Endothelial cell of umbilical vein (primary cell): Measurements from ENCODE around the gene ZNFX1. TPM values are rescaled to one million over a fixed set of nuclear protein-coding genes. Genes with fewer than 3 reads are reported as not detected.

Source experiments
- BruUV-seq: library from RNA; stranded (reverse); fragments of 400-500 nt; replicated peaks from 2 replicates; lab custom pipeline; 2021; lab: Mats Ljungman, UMichigan
- CTCF ChIA-PET: fragments of 300-600, 350-600 bp; sonication (Branson Sonifier 250); formaldehyde crosslinking; loops from one replicate; lab custom pipeline; 2021; ENCODE audit warnings: antibody characterized with exemption, inconsistent platforms; lab: Charles Lee
- POLR2A ChIA-PET: fragments of 300-600, 350-600 bp; sonication (Branson Sonifier 250); formaldehyde crosslinking; loops from one replicate; lab custom pipeline; 2021; ENCODE audit warnings: antibody characterized with exemption, inconsistent platforms; lab: Charles Lee
- DNase-seq: peaks from one replicate; pipeline ENCODE4 v3.0.0-alpha.2; 2011; ENCODE audit warnings: low read depth, low spot score
- FAIRE-seq: peaks from 2 replicates; lab custom pipeline; 2011; peaks lifted over from hg19 to GRCh38; lab: Jason Lieb, UNC
- H2AFZ ChIP-seq: 2 replicates; pipeline ENCODE4 v1.6.0; 2012; ENCODE audit warnings: low read depth, low read length, control low read depth, inconsistent platforms
- H3K27ac ChIP-seq: 2 replicates; pipeline ENCODE4 v1.5.1; 2011; ENCODE audit warnings: low read depth, mild to moderate bottlenecking, control low read depth, low read length, moderate library complexity; ENCODE audit not compliant: insufficient read depth
- H3K27me3 ChIP-seq, 2 experiments: 2 replicates each; pipeline versions ENCODE4 v1.6.0 to v1.6.1; 2011; ENCODE audit warnings: low read length in 2 of 2, mixed read lengths in 1 of 2; ENCODE audit not compliant: control insufficient read depth in 2 of 2, insufficient read depth in 2 of 2
- H3K36me3 ChIP-seq, 2 experiments: 2 replicates in 1 of 2; 3 replicates in 1 of 2; pipeline ENCODE4 v1.5.1; 2011; ENCODE audit warnings: low read length in 2 of 2, mild to moderate bottlenecking in 1 of 2, moderate library complexity in 1 of 2; ENCODE audit not compliant: control insufficient read depth in 2 of 2, insufficient read depth in 2 of 2; ENCODE audit errors: extremely low read depth in 1 of 2
- H3K4me1 ChIP-seq: 3 replicates; pipeline ENCODE4 v1.5.1; 2011; ENCODE audit warnings: mild to moderate bottlenecking, low read length; ENCODE audit not compliant: control insufficient read depth, insufficient read depth; ENCODE audit errors: extremely low read depth
- H3K4me2 ChIP-seq: 2 replicates; pipeline ENCODE4 v1.6.1; 2011; ENCODE audit warnings: low read length, control low read depth, mixed read lengths; ENCODE audit not compliant: insufficient read depth
- H3K4me3 ChIP-seq, 3 experiments: fragments of 200-600 bp in 1 of 3; sonication (generic), shearing (Covaris generic) in 1 of 3; replicated peaks in 1 of 3; 2 replicates each; pipeline ENCODE4 v1.5.1; 2011 to 2016; ENCODE audit warnings: control low read depth in 3 of 3, low read length in 3 of 3, mild to moderate bottlenecking in 2 of 3, inconsistent platforms in 1 of 3, low read depth in 1 of 3, moderate library complexity in 1 of 3; ENCODE audit not compliant: insufficient read depth in 1 of 3
- H3K79me2 ChIP-seq: 2 replicates; pipeline ENCODE4 v1.6.0; 2012; ENCODE audit warnings: low read length, inconsistent platforms; ENCODE audit not compliant: control insufficient read depth, insufficient read depth
- H3K9ac ChIP-seq: replicated peaks from 2 replicates; pipeline ENCODE3; 2011; ENCODE audit warnings: low read length, control low read depth; ENCODE audit not compliant: insufficient read depth; ENCODE audit errors: extremely low read depth
- H3K9me1 ChIP-seq: replicated peaks from 3 replicates; pipeline ENCODE4 v1.6.0; 2011; ENCODE audit warnings: mild to moderate bottlenecking, low read length; ENCODE audit not compliant: control insufficient read depth, insufficient read depth; ENCODE audit errors: extremely low read depth
- H3K9me3 ChIP-seq: replicated peaks from 2 replicates; pipeline ENCODE4 v1.5.1; 2012; ENCODE audit warnings: low read length, inconsistent platforms; ENCODE audit not compliant: control insufficient read depth, insufficient read depth
- H4K20me1 ChIP-seq: replicated peaks from 2 replicates; pipeline ENCODE3; 2011; ENCODE audit warnings: mild to moderate bottlenecking, low read length; ENCODE audit not compliant: control insufficient read depth, insufficient read depth; ENCODE audit errors: extremely low read depth
- CTCF ChIP-seq, 2 donors: IDR thresholded peaks; 1 replicate in 1 of 2; 2 replicates in 1 of 2; pipeline ENCODE4 v1.5.1; 2011; ENCODE audit warnings: low read length in 2 of 2, mild to moderate bottlenecking in 2 of 2, moderate library complexity in 2 of 2, control low read depth in 1 of 2, inconsistent platforms in 1 of 2, low read depth in 1 of 2; ENCODE audit not compliant: insufficient read depth in 1 of 2; ENCODE audit errors: extremely low read depth in 1 of 2
- EZH2 ChIP-seq: IDR thresholded peaks from 2 replicates; pipeline ENCODE4 v1.6.1; 2012; ENCODE audit warnings: borderline replicate concordance, low read depth, mild to moderate bottlenecking, moderate library complexity, low read length, inconsistent platforms; ENCODE audit not compliant: severe bottlenecking
- FOS ChIP-seq: IDR thresholded peaks from 2 replicates; pipeline ENCODE4 v1.6.1; 2011; ENCODE audit warnings: mild to moderate bottlenecking, low read length, moderate library complexity, borderline replicate concordance; ENCODE audit not compliant: insufficient read depth
- GATA2 ChIP-seq: IDR thresholded peaks from 2 replicates; pipeline ENCODE4 v1.7.0; 2011; ENCODE audit warnings: low read depth, mild to moderate bottlenecking, moderate library complexity, mixed read lengths, low read length; ENCODE audit not compliant: insufficient read length, insufficient read depth
- JUN ChIP-seq: IDR thresholded peaks from 2 replicates; pipeline ENCODE4 v1.6.1; 2011; ENCODE audit warnings: borderline replicate concordance, low read depth; ENCODE audit not compliant: insufficient read length, insufficient read depth
- MAX ChIP-seq: IDR thresholded peaks from 2 replicates; pipeline ENCODE4 v1.6.1; 2011; ENCODE audit not compliant: insufficient read depth, insufficient read length
- POLR2A ChIP-seq: IDR thresholded peaks from 2 replicates; pipeline ENCODE4 v1.6.1; 2012; ENCODE audit warnings: low read depth, mild to moderate bottlenecking, control low read depth, low read length
- POLR2AphosphoS5 ChIP-seq: IDR thresholded peaks from 2 replicates; pipeline ENCODE4 v1.6.1; 2012; ENCODE audit warnings: low read depth, mild to moderate bottlenecking, control low read depth, low read length, moderate library complexity; ENCODE audit not compliant: insufficient read depth
- dilution Hi-C: fragments of 300-500 bp; cut with MboI; formaldehyde crosslinking; loops from one replicate; pipeline ENCODE4 v1.15.0; 2019; ENCODE audit warnings: low sequenced_read_pairs; ENCODE audit not compliant: extremely low pct_ligation_motif_present
- intact Hi-C: fragments of 100-400 bp; cut with micrococcal nuclease; formaldehyde crosslinking; loops from one replicate; pipeline ENCODE4 v1.10.0; 2022
- polyA plus RNA-seq, 4 experiments: library from polyadenylated mRNA; depleted of rRNA in 3 of 4; stranded (reverse) in 3 of 4; unstranded in 1 of 4; fragments of >200 nt; gene quantifications; 2 replicates each; pipeline versions ENCODE4 v1.2.1 to v1.2.3, GENCODE V29; 2011 to 2012; ENCODE audit warnings: missing spikeins in 1 of 4
- total RNA-seq: library from RNA; stranded (reverse); gene quantifications from 2 replicates; pipeline ENCODE4 v1.2.3, GENCODE V29; 2021

The ZNFX1 gene
- total and polyA plus RNA-seq, 2 donors (not counting 3 experiments of a cell fraction or from before 2014, with no cell fraction given) = 8.3 to 27.9 TPM

GRCh38 chr20:49288784-49289696 lies 11.2 kb upstream of the ZNFX1 start:
- H4K20me1 ChIP-seq = peaks cover 18% of the 10 kb centered on the region
- peaks cover 40% of the 10 kb centered on the region for H3K79me2 ChIP-seq
- no peak overlapping the region for H2AFZ ChIP-seq
- H3K36me3 ChIP-seq = peaks cover 53 to 57% of the 10 kb centered on the region in 2 experiments
- H3K27ac ChIP-seq = no peak overlapping the region
- dilution Hi-C loops (no loop called here), intact Hi-C loops (no loop called here)
- TF ChIP-seq EZH2 (no peak), POLR2A (peak; percentile 54)
- ChIA-PET CTCF (no interaction called here), POLR2A (no interaction called here)
- H3K9ac ChIP-seq = no peak overlapping the region
- H3K4me1 ChIP-seq = peaks cover 36% of the 10 kb centered on the region
- no TSS peak for BruUV-seq
- H3K27me3 ChIP-seq = no peaks in the 10 kb centered on the region
- H3K9me3 ChIP-seq = no peaks in the 10 kb centered on the region
- FAIRE-seq (no peak), DNase-seq (no peak)
- no peak overlapping the region for H3K4me2 ChIP-seq
- H3K9me1 ChIP-seq = no peaks in the 10 kb centered on the region
- no peak overlapping the region for H3K4me3 ChIP-seq

- no peaks in the 10 kb centered on the region for H3K9me1 ChIP-seq
- BruUV-seq = no TSS peak
- TF ChIP-seq JUN = no peak
- no peak for TF ChIP-seq GATA2
- TF ChIP-seq MAX = no peak
- TF ChIP-seq CTCF (IDR thresholded peaks at IDR 0.05; ENCODE audit: extremely low read depth in 1 of 2, insufficient read depth in 1 of 2, low read depth in 1 of 2, low read length in 2 of 2) = no peak
- TF ChIP-seq EZH2 = no peak
- no peak for TF ChIP-seq POLR2AphosphoS5
- no peak for TF ChIP-seq FOS
- dilution Hi-C loops (no loop called here), intact Hi-C loops (no loop called here)
- CTCF ChIA-PET = interaction anchor here (1.0 to 1.9 kb wide), 2 partner anchors 32 to 42 kb away, joined by 3 to 13 read pairs; no protein-coding TSS in a partner anchor
- DNase-seq (no peak), FAIRE-seq (no peak)
- peak overlapping the region; percentile 60 for H3K4me2 ChIP-seq
- peaks cover 59 to 65% of the 10 kb centered on the region in 2 experiments for H3K36me3 ChIP-seq
- H2AFZ ChIP-seq = no peak overlapping the region
- no peaks in the 10 kb centered on the region for H3K9me3 ChIP-seq
- peaks cover 47% of the 10 kb centered on the region for H3K79me2 ChIP-seq
- peaks cover 43% of the 10 kb centered on the region for H3K4me1 ChIP-seq
- no peak overlapping the region for H3K4me3 ChIP-seq
- H3K9ac ChIP-seq = no peak overlapping the region
- peak overlapping the region; percentile 39 for H3K27ac ChIP-seq
- POLR2A ChIA-PET = interaction anchor here (0.5 to 1.5 kb wide), 2 partner anchors 10 to 798 kb away, joined by 3 to 8 read pairs; partner anchors contain the start of gene ZNFX1
- H4K20me1 ChIP-seq = peaks cover 25% of the 10 kb centered on the region
- no peaks in the 10 kb centered on the region for H3K27me3 ChIP-seq
These were observed 10.4 kb upstream of the ZNFX1 start for GRCh38 chr20:49288250-49288751.
